PC-9 (cell line): ENCODE data around the gene CEP170. TPM values are rescaled to one million over a fixed set of nuclear protein-coding genes. Genes with fewer than 3 reads are reported as not detected.

Source experiments
- BruUV-seq: library from RNA; stranded (reverse); fragments of 400-500 nt; replicated peaks from 2 replicates; lab custom pipeline; 2021; lab: Mats Ljungman, UMichigan
- CTCF ChIA-PET: fragments of 300-600 bp; sonication (Branson Sonifier 250); formaldehyde crosslinking; loops from one replicate; lab custom pipeline; 2022; ENCODE audit warnings: antibody characterized with exemption; lab: Charles Lee
- POLR2A ChIA-PET: fragments of 300-600 bp; sonication (Branson Sonifier 250); formaldehyde crosslinking; loops from one replicate; lab custom pipeline; 2022; ENCODE audit warnings: antibody characterized with exemption; ENCODE audit not compliant: unreplicated experiment; lab: Charles Lee
- DNase-seq, 2 experiments: peaks; one replicate each; pipeline versions ENCODE4 v3.0.0 to v3.0.0-alpha.2; 2015 to 2022; ENCODE audit warnings: mixed read lengths in 1 of 2
- H2AFZ ChIP-seq: fragments of 200-600 bp; sonication (generic); 2 replicates; pipeline ENCODE4 v1.8.1; 2017; ENCODE audit warnings: antibody characterized with exemption
- H3F3A ChIP-seq: fragments of 200-600 bp; sonication (generic); 2 replicates; pipeline ENCODE4 v1.8.1; 2017; ENCODE audit warnings: antibody characterized with exemption, mild to moderate bottlenecking, low read depth; ENCODE audit not compliant: insufficient read depth
- H3K27ac ChIP-seq: fragments of 200-600 bp; sonication (generic); 2 replicates; pipeline ENCODE4 v1.6.1; 2016; ENCODE audit warnings: mixed run types
- H3K27me3 ChIP-seq: fragments of 200-600 bp; sonication (generic); 2 replicates; pipeline ENCODE4 v1.6.1; 2016; ENCODE audit warnings: low read depth, mixed run types; ENCODE audit not compliant: insufficient read depth
- H3K36me3 ChIP-seq: fragments of 200-600 bp; sonication (generic); 2 replicates; pipeline ENCODE4 v1.6.1; 2016; ENCODE audit warnings: low read depth, mixed run types
- H3K4me1 ChIP-seq: fragments of 200-600 bp; sonication (generic); replicated peaks from 2 replicates; pipeline ENCODE4 v1.6.1; 2016; ENCODE audit warnings: mixed run types; ENCODE audit not compliant: insufficient read depth
- H3K4me2 ChIP-seq: fragments of 200-600 bp; sonication (generic); 2 replicates; pipeline ENCODE4 v1.6.1; 2017; ENCODE audit warnings: mixed run types
- H3K4me3 ChIP-seq: fragments of 200-600 bp; sonication (generic); 2 replicates; pipeline ENCODE4 v1.6.1; 2016; ENCODE audit warnings: mixed run types
- H3K79me2 ChIP-seq: fragments of 200-600 bp; sonication (generic); 2 replicates; pipeline ENCODE4 v1.6.1; 2017; ENCODE audit warnings: low read depth, mixed run types
- H3K9me2 ChIP-seq: fragments of 200-600 bp; sonication (generic); 2 replicates; pipeline ENCODE4 v1.8.1; 2017; ENCODE audit warnings: mild to moderate bottlenecking; ENCODE audit not compliant: insufficient read depth
- H3K9me3 ChIP-seq: fragments of 200-600 bp; sonication (generic); 2 replicates; pipeline ENCODE4 v1.8.1; 2016; ENCODE audit warnings: low read depth; ENCODE audit not compliant: insufficient read depth
- H4K20me1 ChIP-seq: fragments of 200-600 bp; sonication (generic); 2 replicates; pipeline ENCODE4 v1.8.1; 2017; ENCODE audit not compliant: insufficient read depth
- EZH2 ChIP-seq: fragments of 200-600 bp; sonication (generic); IDR thresholded peaks from 2 replicates; pipeline ENCODE4 v1.8.0; 2017; ENCODE audit warnings: antibody characterized with exemption, low read depth
- intact Hi-C: fragments of 100-400 bp; cut with micrococcal nuclease; formaldehyde crosslinking; loops from one replicate; pipeline ENCODE4 v1.10.0; 2022; ENCODE audit not compliant: unreplicated experiment
- total RNA-seq: library from RNA; stranded (reverse); gene quantifications from 2 replicates; pipeline ENCODE4 v1.2.3, GENCODE V29; 2021
- TF ChIP-seq, protein P1 (sequence below): fragments of 200-600 bp; sonication (generic); conservative IDR thresholded peaks from 2 replicates; pipeline ENCODE4 v1.6.1; 2017; ENCODE audit warnings: mixed run types, antibody characterized with exemption, mild to moderate bottlenecking, moderate library complexity

CEP170 gene
- total RNA-seq, 1 experiment from 2014 or later, result 40.8 TPM

DNA sequence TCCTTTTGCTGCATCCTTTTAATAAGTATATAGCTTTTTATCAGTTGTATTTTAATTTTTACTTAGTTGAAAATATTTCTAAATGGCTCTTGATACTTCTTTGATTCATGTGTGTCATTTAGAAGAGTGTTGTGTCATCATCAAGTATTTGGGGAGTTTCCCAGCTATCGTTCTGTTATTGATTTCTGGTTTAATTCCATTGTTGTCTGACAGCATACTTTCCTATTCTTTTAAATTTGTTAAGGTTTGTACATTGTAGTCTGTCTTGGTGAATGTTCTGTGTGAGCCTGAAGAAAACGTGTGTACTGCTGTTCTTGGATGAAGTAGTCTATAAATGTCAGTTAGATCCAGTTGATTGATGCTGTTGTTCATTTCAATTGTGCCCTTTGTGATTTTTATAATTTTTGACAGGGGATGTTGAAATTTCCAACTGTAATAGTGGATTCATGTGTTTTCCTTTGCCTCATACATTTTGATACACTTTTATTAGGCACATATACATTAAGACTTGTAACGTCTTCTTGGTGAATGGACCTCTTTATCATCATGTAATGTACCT is 25.6 kb upstream of the CEP170 start:
- H3K4me1 ChIP-seq, result no peaks in the 10 kb centered on the region
- H3K36me3 ChIP-seq, result peaks cover 3% of the 10 kb centered on the region; the same call in 1 of the 2 replicates
- no peaks in the 10 kb centered on the region for H3K27me3 ChIP-seq
- H3K4me3 ChIP-seq, result no peak overlapping the region
- intact Hi-C loops, result no loop called here
- BruUV-seq, result no TSS peak
- no peaks in the 10 kb centered on the region for H3K9me2 ChIP-seq
- DNase-seq, result no peak
- ChIA-PET POLR2A (no interaction called here), CTCF (no interaction called here)
- TF ChIP-seq, protein P1, sequence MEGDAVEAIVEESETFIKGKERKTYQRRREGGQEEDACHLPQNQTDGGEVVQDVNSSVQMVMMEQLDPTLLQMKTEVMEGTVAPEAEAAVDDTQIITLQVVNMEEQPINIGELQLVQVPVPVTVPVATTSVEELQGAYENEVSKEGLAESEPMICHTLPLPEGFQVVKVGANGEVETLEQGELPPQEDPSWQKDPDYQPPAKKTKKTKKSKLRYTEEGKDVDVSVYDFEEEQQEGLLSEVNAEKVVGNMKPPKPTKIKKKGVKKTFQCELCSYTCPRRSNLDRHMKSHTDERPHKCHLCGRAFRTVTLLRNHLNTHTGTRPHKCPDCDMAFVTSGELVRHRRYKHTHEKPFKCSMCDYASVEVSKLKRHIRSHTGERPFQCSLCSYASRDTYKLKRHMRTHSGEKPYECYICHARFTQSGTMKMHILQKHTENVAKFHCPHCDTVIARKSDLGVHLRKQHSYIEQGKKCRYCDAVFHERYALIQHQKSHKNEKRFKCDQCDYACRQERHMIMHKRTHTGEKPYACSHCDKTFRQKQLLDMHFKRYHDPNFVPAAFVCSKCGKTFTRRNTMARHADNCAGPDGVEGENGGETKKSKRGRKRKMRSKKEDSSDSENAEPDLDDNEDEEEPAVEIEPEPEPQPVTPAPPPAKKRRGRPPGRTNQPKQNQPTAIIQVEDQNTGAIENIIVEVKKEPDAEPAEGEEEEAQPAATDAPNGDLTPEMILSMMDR, result no peak
- TF ChIP-seq EZH2, result no peak
- no peaks in the 10 kb centered on the region for H3F3A ChIP-seq
- H2AFZ ChIP-seq, result no peak overlapping the region
- H3K79me2 ChIP-seq, result no peaks in the 10 kb centered on the region
- H3K27ac ChIP-seq, result no peak overlapping the region
- H3K4me2 ChIP-seq, result no peak overlapping the region
- 0 out of 2 replicates have a peak, but pooled peaks cover 3% of the 10 kb centered on the region for H3K9me3 ChIP-seq
- H4K20me1 ChIP-seq, result no peaks in the 10 kb centered on the region

DNA sequence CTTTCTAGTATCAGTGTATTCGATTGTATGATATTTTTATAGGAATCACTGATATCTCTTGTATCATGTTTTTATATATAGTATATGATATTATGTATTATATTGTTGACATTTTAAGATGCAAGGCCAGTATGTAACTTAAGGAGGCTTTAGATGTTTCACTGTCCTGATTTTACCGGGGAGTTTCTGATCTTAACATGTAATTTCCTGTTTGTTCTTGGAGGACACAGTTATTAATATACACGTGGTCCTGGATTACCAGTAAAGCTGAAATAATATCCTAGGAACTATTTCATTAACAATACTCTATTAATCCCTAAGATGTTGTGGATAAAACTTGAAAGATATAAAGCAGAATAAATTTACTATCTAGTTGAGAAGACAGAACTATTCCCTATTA is 20.2 kb upstream of the CEP170 start:
- H3F3A ChIP-seq, result no peaks in the 10 kb centered on the region
- H3K4me2 ChIP-seq, result no peak overlapping the region
- BruUV-seq, result no TSS peak
- H3K4me3 ChIP-seq, result no peak overlapping the region
- ChIA-PET CTCF (interaction anchor here (0.6 kb wide), 1 partner anchor 1303 kb away, joined by 8 read pairs; no protein-coding TSS in a partner anchor), POLR2A (no interaction called here)
- no peaks in the 10 kb centered on the region for H3K27me3 ChIP-seq
- intact Hi-C loops, result no loop called here
- TF ChIP-seq, protein P1, result no peak
- no peak for TF ChIP-seq EZH2
- 0 out of 2 replicates have a peak, but pooled peaks cover 3% of the 10 kb centered on the region for H3K9me3 ChIP-seq
- H3K9me2 ChIP-seq, result no peaks in the 10 kb centered on the region
- no peak overlapping the region for H3K27ac ChIP-seq
- H4K20me1 ChIP-seq, result no peaks in the 10 kb centered on the region
- no peak overlapping the region for H2AFZ ChIP-seq
- H3K79me2 ChIP-seq, result peaks cover 5% of the 10 kb centered on the region; the same call in 1 of the 2 replicates
- H3K36me3 ChIP-seq, result peaks cover 18% of the 10 kb centered on the region
- 0 out of 2 replicates have a peak, but pooled peaks cover under 1% of the 10 kb centered on the region for H3K4me1 ChIP-seq
- no peak for DNase-seq

DNA sequence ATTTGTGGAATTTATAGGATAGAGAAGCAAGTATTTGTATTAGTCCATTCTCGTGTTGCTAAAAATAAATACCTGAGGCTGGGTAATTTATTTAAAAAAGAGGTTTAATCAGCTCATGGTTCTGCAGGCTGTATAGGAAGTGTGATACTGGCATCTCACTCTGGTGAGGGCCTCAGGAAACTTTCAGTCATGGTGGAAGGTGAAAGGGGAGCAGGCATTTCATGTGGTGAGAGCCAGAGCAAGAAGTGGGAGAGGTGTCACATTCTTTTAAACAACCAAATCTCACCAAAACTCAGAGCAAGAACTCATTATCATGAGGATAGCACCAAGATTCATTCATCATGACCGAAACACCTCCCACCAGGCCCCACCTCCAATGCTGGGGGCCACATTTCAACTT is 18.9 kb upstream of the CEP170 start:
- H2AFZ ChIP-seq, result no peak overlapping the region
- POLR2A ChIA-PET, result interaction anchor here (0.5 kb wide), 1 partner anchor 31 kb away, joined by 6 read pairs; no protein-coding TSS in a partner anchor
- H3K4me1 ChIP-seq, result peaks cover 14% of the 10 kb centered on the region
- intact Hi-C loops, result no loop called here
- peaks cover 17% of the 10 kb centered on the region; the same call in 1 of the 2 replicates for H3K79me2 ChIP-seq
- H3K9me2 ChIP-seq, result no peaks in the 10 kb centered on the region
- CTCF ChIA-PET, result no interaction called here
- H3F3A ChIP-seq, result peaks cover 6% of the 10 kb centered on the region
- DNase-seq, result no peak
- H4K20me1 ChIP-seq, result no peaks in the 10 kb centered on the region
- H3K4me3 ChIP-seq, result no peak overlapping the region
- H3K36me3 ChIP-seq, result peaks cover 18% of the 10 kb centered on the region
- BruUV-seq, result no TSS peak
- no peaks in the 10 kb centered on the region for H3K27me3 ChIP-seq
- no peak overlapping the region for H3K27ac ChIP-seq
- TF ChIP-seq EZH2, result no peak
- TF ChIP-seq, protein P1, result no peak
- H3K9me3 ChIP-seq, result 0 out of 2 replicates have a peak, but pooled peaks cover 3% of the 10 kb centered on the region
- no peak overlapping the region for H3K4me2 ChIP-seq
